Activated T-helper 9 cell treated with anti-CD3 and anti-CD28 coated beads, Interleukin-2, amount 50 U/mL, for 16 hours (primary cell): ENCODE results near the gene CRYBB3.
A peak's percentile ranks its signal among the peaks of the same experiment; 100 is the strongest.
"Not testable (repeated sequence)": the region's sequence is repeated elsewhere in the genome, so short reads cannot be mapped to it uniquely, and the experiment has no call there.

ENCODE experiments used
- DNase-seq: peaks from one replicate; pipeline ENCODE4 v3.0.0-alpha.2; 2020; ENCODE audit warnings: low read depth

The CRYBB3 gene

GRCh38 chr22:25206998-25207397, 7.3 kb downstream of the CRYBB3 start:
- DNase-seq: no peak

- DNase-seq: no peak
Measured at GRCh38 chr22:25207553-25208157, 8.0 kb downstream of the CRYBB3 start.

DNA sequence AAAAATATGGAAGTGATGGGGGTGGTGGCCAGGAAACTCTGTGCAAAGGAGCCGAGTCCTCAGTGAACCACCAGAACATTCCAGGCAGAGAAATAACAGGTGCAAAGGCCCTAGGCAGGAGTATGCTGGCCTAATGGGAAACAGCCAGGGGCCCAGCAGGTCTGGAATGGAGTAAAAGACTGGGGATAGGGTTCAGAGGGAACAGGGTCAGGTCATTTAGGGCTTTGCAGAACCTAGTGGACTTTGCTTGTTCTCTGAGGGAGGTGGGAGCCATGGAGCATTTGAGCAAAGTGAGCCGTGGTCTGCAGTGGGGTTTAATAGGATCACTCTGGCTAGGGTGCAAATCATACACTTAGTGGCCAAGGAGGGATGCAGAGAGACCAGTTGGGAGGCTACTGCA, 8.7 kb downstream of the CRYBB3 start:
- DNase-seq: no peak

- DNase-seq: no peak
Measured at GRCh38 chr22:25208743-25209505, 9.3 kb downstream of the CRYBB3 start.

- no peak for DNase-seq
Measured at GRCh38 chr22:25210793-25211192, 11.1 kb downstream of the CRYBB3 start.

GRCh38 chr22:25212337-25212736, 12.7 kb downstream of the CRYBB3 start:
- no peak for DNase-seq

DNA sequence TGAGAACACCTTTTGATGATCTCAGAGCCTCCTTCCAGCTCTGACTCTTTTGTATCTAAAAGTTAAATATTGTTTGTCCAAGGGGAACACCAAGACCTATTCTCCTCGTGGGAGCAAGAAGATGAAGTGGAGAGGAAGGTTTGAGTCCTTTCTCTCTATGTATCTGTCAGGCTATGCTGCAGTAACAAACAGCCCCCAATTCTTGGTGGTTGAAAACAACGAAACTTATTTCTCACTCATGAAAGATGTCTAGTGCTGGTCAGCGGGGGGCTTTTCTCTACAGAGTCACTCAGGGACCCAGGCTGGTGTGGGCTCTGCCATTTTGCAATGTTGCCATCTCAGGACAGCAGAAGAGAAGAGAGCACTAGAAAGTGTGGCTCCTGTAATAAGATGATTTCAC, 13.6 kb downstream of the CRYBB3 start:
- DNase-seq: no peak

- DNase-seq: no peak
Measured at GRCh38 chr22:25216230-25216629, 16.6 kb downstream of the CRYBB3 start.

- no peak for DNase-seq
Measured at GRCh38 chr22:25219211-25219689, 19.6 kb downstream of the CRYBB3 start, which contains the start of gene CRYBB2. CRYBB2 (plus strand) TSS chr22:25219639; CDS start chr22:25221430, 1,791 bp downstream.

- DNase-seq: no peak
Measured at GRCh38 chr22:25219948-25220442, 20.3 kb downstream of the CRYBB3 start.

DNA sequence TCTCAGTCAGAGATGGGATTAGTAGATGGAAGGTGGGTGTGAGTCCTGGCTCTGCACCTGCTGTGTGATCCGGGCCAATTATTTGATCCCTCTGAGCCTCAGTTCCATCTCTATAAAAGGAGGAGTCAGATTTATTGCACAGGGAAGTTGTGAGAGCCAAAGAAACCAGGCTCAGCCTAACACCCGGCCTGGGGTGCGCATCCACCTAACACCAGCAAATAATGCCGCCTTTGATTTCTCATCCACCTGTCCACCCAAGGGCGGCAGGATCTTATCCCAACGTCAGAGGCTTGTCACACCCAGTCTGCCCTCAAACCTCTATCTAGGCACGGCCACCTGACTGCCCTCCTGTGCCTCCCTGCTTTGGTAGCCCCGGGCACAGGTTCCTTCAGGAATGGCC, 22.1 kb downstream of the CRYBB3 start:
- DNase-seq: no peak

DNA sequence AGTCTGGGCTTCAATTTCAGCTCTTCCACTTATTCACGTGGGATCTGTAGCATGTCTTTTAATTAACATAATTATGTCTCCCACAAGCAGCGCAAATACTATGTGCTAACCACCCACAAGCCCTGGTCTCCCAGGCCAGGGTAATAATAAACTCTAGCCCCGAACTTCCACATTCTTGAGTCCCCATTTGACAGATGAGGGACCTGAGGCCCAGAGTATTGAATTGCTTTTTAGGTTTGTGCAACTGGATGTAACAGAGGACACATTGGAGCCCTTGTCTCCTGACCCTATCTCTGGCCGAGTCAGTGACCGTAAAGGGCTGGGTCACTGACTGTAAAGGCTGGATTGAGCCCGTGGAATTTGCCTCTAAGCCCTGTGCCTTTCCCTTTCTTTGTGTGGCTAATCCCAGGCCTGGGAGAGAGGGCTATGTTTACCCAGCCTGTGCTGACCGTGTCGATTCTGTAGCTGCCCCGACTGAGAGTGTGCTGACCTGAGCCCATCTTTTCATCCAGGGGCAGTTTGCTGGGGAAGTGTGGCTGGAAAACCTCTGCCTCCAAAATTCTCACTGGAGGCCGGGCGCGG, 23.7 kb downstream of the CRYBB3 start:
- DNase-seq: no peak

DNA sequence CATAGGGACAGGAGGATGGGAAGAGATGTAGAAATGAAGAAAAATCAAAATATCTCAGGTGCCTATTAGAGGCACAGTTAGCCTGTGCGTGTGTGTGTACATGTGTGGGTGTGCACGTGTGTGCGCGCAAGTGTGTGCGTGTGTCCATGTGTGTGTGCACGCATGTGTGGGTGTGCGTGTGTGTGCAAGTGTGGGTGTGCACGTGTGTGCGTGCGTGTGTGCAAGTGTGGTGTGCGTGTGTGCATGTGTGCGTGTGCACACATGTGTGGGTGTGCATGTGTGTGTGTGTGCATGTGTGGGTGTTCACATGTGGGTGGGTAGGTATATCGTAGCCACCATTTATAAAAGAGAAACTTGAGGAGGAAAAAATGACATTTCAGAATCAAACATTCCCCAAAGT, 29.2 kb downstream of the CRYBB3 start:
- DNase-seq: no peak

GRCh38 chr22:25230760-25231159, 31.1 kb downstream of the CRYBB3 start:
- not testable (repeated sequence) for DNase-seq

DNA sequence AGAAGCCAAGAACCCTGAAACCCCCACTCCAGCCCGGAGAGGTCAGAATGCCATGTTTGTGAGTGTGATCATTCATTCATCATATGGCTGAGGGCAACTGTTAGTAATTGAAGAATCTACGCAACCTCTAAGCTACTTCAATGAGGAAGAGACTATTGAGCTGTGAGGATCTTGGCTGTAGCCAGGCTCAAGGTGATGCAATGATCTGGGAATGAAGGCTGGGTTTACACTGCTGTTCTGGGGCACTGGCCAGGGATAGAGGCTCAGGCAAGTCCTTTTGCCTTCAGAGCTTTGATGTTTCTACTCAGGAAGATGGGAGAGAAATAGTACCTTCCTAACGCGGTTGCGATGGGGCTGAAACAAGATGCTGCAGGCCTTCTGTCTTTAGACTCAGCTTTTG, 32.6 kb downstream of the CRYBB3 start:
- no peak for DNase-seq

DNA sequence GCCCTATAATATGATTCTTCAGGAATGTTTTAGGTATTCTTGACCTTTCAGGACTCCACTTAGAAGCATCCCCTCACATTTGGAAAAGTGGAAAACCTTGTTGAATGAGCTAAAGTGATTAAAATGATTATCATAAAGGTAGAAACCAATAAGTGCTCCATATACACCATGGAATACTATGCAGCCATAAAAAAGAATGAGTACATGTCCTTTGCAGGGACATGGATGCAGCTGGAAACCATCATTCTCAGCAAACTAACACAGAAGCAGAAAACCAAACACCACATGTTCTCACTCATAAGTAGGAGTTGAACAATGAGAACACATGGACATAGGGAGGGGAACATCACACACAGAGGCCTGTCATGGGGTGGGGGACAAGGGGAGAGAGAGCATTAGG, 34.0 kb downstream of the CRYBB3 start:
- not testable (repeated sequence) for DNase-seq

GRCh38 chr22:25235547-25236290, 36.1 kb downstream of the CRYBB3 start:
- DNase-seq: peak; percentile 18

- no peak for DNase-seq
Measured at GRCh38 chr22:25236417-25236816, 36.8 kb downstream of the CRYBB3 start.

DNA sequence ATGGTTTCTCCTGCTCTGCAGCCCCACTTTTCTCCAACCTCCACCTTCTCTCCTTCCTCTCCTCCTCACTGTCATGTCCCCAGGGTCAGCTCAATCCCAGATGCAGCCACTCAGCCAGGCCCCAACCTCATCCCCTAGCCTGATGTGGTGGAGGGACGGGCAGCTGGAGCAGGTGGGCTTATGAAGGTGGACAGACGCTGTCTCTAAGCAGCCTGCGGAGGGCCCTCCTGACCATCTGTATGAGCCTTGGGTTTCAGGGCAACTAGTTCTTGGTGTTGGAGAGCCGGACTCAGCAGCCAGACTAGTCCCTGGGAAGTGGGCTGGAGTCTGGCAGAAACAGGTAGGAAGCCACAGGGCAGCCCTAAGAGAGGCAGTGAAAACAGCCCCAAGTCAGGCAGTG, 37.8 kb downstream of the CRYBB3 start:
- DNase-seq: no peak

GRCh38 chr22:25238058-25238457, 38.4 kb downstream of the CRYBB3 start:
- not testable (repeated sequence) for DNase-seq

GRCh38 chr22:25255169-25255568, 55.5 kb downstream of the CRYBB3 start:
- not testable (repeated sequence) for DNase-seq
